ENCODE measurements around the gene MED31. TPM values are rescaled to one million over a fixed set of nuclear protein-coding genes. Genes with fewer than 3 reads are reported as not detected.

MED31 gene
- total RNA-seq, 1 donor, result 5.4 TPM

DNA sequence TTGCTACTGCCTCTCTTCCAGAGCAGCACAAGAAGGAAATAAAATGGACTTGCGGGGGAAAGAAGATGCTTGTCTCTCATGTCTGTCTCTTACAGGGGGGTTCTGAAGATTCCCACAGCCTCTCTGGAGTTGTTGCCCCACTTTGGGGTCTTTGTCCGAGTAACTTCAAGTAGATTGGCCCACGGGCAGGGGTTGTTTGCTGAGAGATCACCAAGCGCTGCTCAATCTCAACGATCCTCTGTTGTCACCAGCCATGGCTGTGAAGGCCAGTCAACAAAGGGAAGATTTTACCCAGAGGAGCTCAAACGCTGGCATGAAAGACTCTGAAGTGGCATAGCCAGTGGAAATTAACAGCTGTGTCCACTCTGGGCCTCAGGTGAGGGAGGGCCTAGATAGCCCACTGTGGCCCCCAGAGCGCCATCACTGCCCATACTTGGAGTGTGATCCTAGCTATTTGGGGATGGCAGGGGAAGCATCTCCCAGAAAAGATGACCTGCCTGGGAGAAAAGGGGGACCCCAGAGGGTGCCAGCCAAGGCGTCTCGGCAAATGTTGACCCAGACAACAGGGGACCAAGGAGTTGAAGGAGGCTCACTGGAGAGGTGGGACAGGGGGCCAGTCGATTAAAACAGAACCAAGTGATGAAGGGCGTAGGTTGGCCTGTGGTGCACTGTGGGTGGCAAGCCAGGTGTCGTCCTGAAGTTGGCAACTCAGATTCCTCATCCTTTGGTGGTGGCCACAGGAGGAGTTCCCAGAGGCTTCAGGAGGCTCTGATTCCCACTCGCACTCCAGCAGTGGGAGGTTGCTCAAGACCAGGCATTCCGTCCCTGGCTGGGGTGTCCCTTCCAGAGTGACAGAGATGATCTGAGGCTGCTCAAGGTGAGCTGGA lies 33.7 kb upstream of the MED31 start:
- Histone ChIP-seq H3K79me2 (ENCODE audit: insufficient read depth, low read length) (no peaks in the 10 kb centered on the region), H3K4me3 (ENCODE audit: insufficient read depth, low read length) (no peak overlapping the region), H3K4me2 (ENCODE audit: insufficient read depth, low read length) (no peak overlapping the region), H2AFZ (ENCODE audit: low read length) (no peak overlapping the region), H3K36me3 (ENCODE audit: insufficient read depth, low read length) (no peaks in the 10 kb centered on the region), H3K9me3 (ENCODE audit: low read depth, low read length) (no peaks in the 10 kb centered on the region), H3K27me3 (ENCODE audit: insufficient read depth, low read length) (peaks cover 24% of the 10 kb centered on the region), H3K27ac (ENCODE audit: low read depth, low read length) (no peak overlapping the region), H4K20me1 (ENCODE audit: insufficient read depth, low read length) (no peaks in the 10 kb centered on the region), H3K4me1 (ENCODE audit: insufficient read depth, low read length) (no peaks in the 10 kb centered on the region)
- no peak for DNase-seq (ENCODE audit: insufficient read length, low spot score, missing footprints)
- no peak for TF ChIP-seq CTCF (IDR thresholded peaks at IDR 0.05; ENCODE audit: extremely low read depth, low read depth, low read length)

GRCh38 chr17:6684460-6684783 lies 33.0 kb upstream of the MED31 start:
- Histone ChIP-seq H3K9me3 (ENCODE audit: low read depth, low read length) (no peaks in the 10 kb centered on the region), H3K4me1 (ENCODE audit: insufficient read depth, low read length) (no peaks in the 10 kb centered on the region), H2AFZ (ENCODE audit: low read length) (no peak overlapping the region), H3K4me3 (ENCODE audit: insufficient read depth, low read length) (no peak overlapping the region), H4K20me1 (ENCODE audit: insufficient read depth, low read length) (no peaks in the 10 kb centered on the region), H3K27ac (ENCODE audit: low read depth, low read length) (no peak overlapping the region), H3K4me2 (ENCODE audit: insufficient read depth, low read length) (no peak overlapping the region), H3K27me3 (ENCODE audit: insufficient read depth, low read length) (peaks cover 27% of the 10 kb centered on the region), H3K36me3 (ENCODE audit: insufficient read depth, low read length) (no peaks in the 10 kb centered on the region), H3K79me2 (ENCODE audit: insufficient read depth, low read length) (no peaks in the 10 kb centered on the region)
- TF ChIP-seq CTCF (IDR thresholded peaks at IDR 0.05; ENCODE audit: extremely low read depth, low read depth, low read length), result no peak
- no peak for DNase-seq (ENCODE audit: insufficient read length, low spot score, missing footprints)

GRCh38 chr17:6683730-6684459 lies 32.5 kb upstream of the MED31 start:
- Histone ChIP-seq H3K4me1 (ENCODE audit: insufficient read depth, low read length) (no peaks in the 10 kb centered on the region), H3K36me3 (ENCODE audit: insufficient read depth, low read length) (no peaks in the 10 kb centered on the region), H3K4me2 (ENCODE audit: insufficient read depth, low read length) (no peak overlapping the region), H3K27me3 (ENCODE audit: insufficient read depth, low read length) (peaks cover 29% of the 10 kb centered on the region), H3K4me3 (ENCODE audit: insufficient read depth, low read length) (no peak overlapping the region), H4K20me1 (ENCODE audit: insufficient read depth, low read length) (no peaks in the 10 kb centered on the region), H3K79me2 (ENCODE audit: insufficient read depth, low read length) (no peaks in the 10 kb centered on the region), H3K9me3 (ENCODE audit: low read depth, low read length) (no peaks in the 10 kb centered on the region), H3K27ac (ENCODE audit: low read depth, low read length) (no peak overlapping the region), H2AFZ (ENCODE audit: low read length) (no peak overlapping the region)
- no peak for DNase-seq (ENCODE audit: insufficient read length, low spot score, missing footprints)
- no peak for TF ChIP-seq CTCF (IDR thresholded peaks at IDR 0.05; ENCODE audit: extremely low read depth, low read depth, low read length)

- Histone ChIP-seq H4K20me1 (ENCODE audit: insufficient read depth, low read length) (no peaks in the 10 kb centered on the region), H3K4me1 (ENCODE audit: insufficient read depth, low read length) (no peaks in the 10 kb centered on the region), H3K9me3 (ENCODE audit: low read depth, low read length) (no peaks in the 10 kb centered on the region), H3K4me3 (ENCODE audit: insufficient read depth, low read length) (no peak overlapping the region), H2AFZ (ENCODE audit: low read length) (no peak overlapping the region), H3K36me3 (ENCODE audit: insufficient read depth, low read length) (no peaks in the 10 kb centered on the region), H3K27ac (ENCODE audit: low read depth, low read length) (no peak overlapping the region), H3K4me2 (ENCODE audit: insufficient read depth, low read length) (no peak overlapping the region), H3K27me3 (ENCODE audit: insufficient read depth, low read length) (peaks cover 36% of the 10 kb centered on the region), H3K79me2 (ENCODE audit: insufficient read depth, low read length) (no peaks in the 10 kb centered on the region)
- TF ChIP-seq CTCF (IDR thresholded peaks at IDR 0.05; ENCODE audit: extremely low read depth, low read depth, low read length), result no peak
- DNase-seq (ENCODE audit: insufficient read length, low spot score, missing footprints), result no peak
Observed at GRCh38 chr17:6683081-6683684, 31.8 kb upstream of the MED31 start.

Data from osteoblast (primary cell).